ENCODE measurements around the gene STOX2.
"Not testable (repeated sequence)": the region's sequence is repeated elsewhere in the genome, so short reads cannot be mapped to it uniquely, and the experiment has no call there.

STOX2 gene

DNA sequence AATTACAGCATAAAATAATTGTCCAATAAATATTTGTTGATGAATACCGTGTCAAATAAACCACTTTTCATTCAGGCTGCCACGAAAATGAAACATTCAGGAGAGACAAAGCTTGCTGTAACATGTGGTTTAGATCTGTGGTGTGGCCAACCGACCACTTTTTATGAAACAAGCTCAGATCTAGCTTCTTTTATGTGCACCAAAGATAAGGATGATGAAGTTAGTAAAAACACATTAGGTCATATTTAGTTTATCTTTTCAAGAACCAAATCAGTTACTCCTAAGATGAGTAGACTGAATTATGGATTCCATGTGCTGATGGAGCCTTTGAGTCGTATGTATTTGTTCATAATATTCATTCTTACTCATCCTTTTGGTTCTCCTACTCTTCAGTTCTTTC is 35.8 kb downstream of the STOX2 start:
- no peak for DNase-seq

DNA sequence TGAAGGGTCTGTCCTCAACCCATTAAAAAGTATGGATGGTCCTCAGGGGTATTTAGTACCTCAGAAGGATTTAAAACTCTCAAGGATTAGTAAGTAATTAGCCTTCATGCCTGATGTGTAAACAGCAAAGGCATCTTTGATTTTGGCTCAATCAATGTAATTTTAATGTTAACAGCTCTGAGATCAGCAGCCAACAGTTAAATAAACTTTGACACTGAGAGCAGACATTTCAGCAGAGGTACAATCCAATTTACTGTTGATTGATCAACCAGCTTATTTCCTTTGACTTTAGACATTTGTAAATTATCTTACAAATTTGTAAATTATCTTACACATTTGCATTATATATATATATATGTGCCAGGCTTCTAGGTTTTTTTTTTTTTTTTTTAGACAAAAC is 36.9 kb downstream of the STOX2 start:
- no peak for DNase-seq

DNA sequence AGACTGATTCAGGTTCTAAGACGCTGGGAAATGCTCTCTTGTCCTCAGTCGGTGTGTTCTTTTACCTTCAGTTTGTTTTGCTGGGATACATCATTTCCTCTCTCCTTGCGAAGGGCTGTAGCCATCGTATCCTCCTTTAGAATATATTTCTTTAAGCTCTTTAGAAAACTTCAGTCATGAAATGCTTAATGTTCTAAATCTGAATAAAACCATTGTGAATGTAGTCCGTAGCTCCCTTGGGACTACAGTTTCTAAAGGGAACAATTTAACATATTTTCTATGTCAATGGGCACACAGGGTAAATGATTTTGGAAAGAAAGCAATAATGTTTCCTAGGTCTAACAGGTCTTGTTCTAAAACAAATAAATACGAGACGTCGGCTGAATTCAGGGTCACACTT is 40.6 kb downstream of the STOX2 start:
- no peak for DNase-seq

DNA sequence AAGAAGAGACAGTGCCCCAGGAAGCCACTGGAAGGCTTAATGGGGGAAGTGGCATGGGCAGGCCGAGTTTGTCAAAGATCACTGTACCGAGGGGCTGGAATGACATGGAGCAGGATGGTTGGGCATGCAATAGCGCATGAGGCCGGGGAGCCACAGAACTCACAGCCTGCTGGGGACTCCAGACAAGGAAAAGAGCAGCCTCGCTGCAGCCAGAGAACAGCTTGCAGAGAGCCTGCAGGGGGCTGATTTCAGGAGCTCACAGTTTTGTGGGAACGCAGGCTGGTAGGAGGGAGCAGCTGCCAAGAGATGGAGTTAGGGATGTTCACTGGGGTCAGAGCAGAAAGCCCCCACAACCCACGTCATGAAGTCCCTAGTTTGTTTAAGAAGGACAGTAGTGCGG is 45.4 kb downstream of the STOX2 start:
- no peak for DNase-seq

DNA sequence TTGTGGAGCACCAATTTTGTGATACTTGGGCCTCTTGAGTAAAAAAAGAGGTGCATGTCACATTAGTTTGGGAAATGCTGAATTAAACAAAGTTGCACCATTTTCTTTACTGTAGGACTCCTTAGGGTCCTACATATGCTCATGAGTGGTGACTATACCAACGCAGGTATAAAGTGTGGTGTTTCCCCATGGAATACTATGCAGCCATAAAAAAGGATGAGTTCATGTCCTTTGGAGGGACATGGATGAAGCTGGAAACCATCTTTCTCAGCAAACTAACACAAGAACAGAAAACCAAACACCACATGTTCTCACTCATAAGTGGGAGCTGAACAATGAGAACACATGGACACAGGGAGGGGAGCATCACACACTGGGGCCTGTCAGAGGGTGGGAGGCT is 47.5 kb downstream of the STOX2 start:
- not testable (repeated sequence) for DNase-seq

DNA sequence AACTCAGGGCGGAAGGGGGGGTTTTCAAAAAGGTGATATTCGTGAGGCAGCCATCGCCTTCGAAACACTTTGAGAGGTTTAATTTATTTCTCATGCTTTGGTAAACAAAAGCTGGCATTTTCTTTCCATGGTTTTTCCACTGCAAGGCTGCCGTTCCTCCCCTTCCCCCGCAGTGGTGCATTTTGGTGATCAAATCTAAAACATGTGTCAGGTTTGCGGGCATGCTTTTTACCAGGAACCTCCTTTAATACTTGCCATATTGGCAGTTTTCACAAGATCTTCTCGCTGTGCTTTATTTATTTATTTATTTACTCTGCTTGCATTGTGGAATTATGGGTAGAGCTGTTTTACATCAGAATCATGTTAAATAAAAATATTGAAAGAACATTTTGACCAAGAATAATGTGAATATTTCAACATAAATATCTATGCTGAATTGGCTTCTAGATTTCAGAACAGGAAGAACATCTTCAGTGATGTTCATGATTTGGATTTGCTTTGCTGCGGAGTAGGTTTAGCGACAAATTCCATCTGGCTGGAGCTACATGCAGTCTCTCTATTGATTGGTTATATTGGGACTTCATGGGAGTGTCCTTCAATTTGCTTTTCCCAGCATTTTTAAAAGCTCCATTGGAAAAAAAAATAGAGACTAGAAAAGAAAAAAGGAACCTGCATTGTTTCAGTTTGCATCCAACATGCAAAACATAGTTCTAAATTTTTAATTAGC is 54.4 kb downstream of the STOX2 start:
- no peak for DNase-seq

DNA sequence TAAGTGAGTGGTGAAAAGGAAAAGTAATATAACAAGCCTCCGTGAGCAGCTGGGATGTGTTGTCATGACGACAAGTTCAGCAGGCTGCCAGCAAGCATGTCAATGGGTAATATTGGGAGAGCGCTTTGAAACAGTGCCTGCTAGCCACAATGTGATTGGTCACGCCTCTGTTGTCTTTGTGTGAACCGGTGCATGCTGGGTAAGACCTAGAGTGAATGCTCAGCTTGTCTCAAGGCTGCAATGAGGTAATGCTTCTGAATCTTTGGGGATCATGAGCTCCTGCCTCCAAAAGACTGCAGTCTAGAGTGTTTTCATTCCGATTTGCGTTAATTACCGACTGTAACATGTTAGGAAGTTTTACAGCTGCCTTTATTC is 54.9 kb downstream of the STOX2 start:
- no peak for DNase-seq

DNA sequence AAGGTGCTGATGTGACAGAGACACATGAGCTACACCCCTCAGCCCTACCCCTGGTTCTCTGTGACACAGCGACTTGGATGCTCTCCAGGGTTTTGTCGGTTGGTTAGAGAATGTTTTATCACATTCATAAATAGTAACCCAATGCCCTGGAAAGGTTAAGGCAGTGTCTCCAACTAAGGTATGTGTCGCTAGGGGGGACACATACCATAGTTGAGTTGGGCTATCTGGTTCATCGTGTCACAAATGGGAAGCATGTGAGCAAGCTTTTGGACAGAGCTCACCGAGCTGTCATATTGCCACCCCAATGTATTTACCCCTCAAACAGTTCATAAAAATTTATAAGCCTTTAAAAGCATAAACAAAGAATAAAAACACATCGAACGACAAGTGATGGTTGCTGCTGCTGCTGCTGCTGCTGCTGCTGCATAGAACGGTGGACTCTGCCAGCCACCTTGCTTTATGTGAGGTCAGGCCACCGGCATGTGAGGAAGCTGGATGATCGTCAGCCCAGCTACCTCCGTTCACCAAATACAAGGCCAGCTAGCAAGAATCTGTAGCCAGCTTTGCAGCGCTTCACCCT is 55.9 kb downstream of the STOX2 start:
- DNase-seq, result no peak

DNA sequence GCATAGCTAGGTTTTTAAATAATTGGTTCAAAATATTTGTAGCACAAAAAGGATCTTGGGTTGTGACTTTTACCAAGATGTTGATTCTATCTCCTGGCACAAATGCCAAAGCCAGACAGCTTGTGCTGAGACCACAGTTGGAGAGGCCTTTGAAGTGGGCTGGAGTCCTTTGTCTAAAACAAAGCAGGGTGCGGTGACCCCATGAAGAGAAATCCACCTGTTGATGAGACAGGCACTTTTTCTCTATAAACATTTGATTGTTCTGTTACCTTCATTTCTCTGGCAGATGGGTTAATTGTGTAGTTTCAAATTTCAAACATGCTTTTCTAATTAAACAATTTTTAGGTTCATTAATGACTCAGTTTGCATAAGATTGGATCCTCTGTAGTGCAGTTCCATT is 56.7 kb downstream of the STOX2 start:
- DNase-seq, result no peak

DNA sequence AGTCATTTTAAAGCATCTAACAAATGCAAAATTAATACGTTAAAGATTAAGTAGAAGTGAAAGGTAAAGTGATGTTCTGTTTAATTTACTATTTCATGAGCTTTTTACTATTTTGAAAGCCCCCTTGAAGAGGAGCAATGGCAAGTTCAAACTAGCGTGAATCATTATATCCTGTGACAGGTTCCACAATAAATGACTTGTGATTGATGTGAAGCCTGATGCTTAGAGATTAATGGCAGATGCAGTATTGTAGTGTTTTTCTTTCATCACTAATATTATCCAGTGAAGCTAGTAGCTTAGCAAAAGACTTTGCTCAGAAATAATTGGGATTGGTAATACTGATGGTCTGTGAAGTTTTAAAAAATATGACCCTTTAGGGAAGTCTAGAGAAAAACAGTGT is 57.3 kb downstream of the STOX2 start:
- DNase-seq, result no peak

DNA sequence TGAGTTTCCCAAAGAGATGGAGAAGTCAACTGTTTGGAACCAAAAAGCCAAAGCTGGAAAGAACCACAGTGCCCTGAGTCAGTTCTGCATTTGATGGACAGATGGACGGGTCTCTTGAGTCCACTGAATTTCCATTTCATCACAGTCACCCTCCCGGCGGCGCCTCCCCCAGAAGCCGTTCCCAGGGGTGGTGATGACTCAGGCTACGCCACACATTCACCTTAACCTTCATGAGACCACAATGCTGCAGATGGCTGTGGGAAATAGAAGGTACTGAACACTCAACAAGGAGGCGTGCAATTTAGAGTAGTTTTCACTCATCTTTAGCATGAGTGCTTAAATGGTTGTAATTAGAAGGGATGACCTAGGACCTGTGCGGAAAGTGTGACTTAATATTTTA is 61.3 kb downstream of the STOX2 start:
- DNase-seq, result no peak

DNA sequence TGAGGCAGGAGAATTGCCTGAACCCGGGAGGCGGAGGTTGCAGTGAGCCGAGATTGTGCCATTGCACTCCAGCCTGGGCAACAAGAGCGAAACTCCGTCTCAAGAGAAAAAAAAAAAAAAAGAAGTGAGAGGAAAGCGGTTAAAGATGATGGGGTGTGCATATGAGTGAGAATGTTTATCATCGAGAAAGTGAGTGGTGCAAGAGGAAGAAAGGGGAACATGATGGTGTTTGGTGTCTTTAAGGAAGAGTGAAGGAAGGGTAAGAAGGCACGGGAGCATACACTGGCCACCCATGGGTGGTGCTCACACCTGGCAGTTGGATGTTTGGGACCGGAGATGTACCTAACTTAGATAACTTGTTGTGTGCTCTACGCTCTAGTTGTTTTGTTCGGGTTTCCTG is 62.2 kb downstream of the STOX2 start:
- no peak for DNase-seq

DNA sequence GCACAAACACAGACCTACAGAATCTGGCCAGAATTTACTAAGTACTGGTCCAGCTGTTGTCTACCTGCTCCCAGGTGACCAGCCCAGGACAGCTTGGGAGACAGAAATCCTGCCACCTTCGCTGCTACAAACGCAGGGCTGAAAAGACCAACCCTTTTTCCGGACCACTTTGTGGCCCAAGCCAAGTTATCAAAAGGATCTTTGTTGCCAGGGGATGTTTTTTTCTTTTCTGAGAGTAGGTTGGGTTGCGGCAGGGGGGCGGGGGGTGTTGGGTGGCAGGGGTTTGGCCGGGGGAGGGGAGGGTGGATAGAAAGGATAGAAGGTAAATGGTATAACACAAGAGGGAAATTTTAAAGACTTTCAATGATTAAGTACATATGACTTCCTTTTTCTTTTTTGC is 63.4 kb downstream of the STOX2 start:
- DNase-seq, result no peak

DNA sequence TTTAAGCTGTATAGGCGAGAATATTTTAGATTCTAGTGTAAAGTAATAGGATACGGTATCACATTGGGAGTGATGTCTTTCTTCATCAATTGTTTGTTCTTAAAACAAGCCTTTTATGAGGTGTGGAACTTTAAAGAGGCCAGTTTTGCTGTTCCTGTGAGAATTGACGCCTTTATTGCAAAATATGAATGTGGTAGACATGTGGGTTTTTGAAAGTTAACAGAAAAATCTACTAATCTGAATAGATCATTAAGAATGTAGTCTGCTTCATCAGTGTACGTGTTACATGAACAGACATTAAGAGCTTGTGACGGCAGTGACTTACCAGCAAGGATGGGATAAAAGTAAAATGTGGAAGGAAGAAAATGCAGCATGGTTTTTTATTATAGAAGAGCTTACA is 63.8 kb downstream of the STOX2 start:
- no peak for DNase-seq

DNA sequence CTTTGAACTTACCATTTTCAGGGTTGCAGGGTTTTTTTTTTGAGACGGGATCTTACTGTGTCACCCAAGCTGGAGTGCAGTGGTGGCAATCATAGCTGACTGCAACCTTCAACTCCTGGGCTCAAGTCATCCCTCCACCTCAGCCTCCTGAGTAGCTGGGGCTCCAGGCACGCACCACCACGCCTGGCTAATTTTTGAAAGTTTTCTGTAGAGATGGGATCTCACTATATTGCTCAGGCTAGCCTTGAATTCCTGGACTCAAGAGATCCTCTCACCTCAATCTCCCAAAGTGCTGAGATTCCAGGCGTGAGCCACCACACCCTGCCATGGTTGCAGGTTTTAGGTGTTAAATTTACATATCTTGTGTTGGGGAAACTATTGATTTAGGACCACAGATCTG is 64.5 kb downstream of the STOX2 start:
- no peak for DNase-seq

DNA sequence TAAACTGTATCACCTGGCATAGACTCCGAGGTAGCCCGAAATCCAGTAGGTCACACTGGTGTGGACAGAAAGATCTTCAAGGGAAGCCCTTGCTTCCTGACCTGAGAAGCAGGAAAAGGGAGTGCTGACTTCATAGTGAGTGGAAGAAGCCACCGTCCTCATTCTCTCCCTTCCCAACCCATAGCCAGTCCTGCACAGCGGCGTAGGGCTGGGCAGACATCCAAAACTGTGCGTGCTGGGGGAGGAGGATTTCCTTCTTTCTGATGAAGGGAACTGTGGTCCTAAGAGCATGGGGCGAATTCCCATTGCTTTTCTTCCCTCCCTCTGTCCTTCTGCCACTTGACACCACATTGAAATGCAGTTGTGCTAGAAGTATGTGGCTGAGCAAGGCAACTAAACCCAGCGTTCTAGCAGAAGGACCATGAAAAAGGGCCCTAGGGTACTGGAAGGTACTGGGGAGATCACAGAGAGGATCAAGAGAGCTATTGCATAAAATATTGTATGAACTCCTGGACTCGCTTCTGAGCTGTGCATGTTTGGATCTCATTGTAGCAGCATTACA is 66.9 kb downstream of the STOX2 start:
- DNase-seq, result no peak

DNA sequence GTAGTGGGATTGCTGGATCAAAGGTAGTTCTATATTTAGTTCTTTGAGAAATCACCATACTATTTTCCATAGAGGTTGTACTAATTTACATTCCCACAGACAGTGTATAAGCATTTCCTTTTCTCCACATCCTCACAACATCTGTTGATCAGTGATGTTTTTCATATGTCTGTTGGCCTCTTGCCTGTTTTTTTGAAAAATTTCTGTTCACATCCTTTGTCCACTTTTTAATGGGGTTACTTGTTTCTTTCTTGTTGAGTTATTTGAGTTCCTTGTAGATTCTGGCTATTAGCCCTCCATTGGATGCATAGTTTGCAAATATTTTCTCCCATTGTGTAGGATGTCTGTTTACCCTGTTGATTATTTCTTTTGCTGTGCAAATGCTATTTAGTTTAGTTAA is 72.6 kb downstream of the STOX2 start:
- no peak for DNase-seq

DNA sequence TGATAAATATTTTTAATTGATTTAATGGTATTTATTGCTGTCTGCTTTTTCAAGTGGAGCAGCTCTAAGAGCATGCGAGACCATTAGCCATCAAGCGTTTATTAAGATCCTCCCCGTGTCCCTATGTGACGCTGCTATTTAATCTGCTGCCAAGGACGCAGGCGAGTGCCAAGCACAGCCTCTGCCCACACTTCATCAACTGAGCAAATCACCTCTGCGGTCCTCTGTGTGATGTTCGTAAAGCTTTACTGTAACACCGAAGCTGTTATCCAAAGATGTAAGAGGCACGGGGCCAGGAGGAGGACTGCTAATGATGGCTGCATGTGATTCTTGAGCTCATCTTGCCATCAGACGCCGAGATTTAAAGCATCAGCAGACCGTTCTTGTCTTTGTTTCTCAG is 79.5 kb downstream of the STOX2 start:
- no peak for DNase-seq

DNA sequence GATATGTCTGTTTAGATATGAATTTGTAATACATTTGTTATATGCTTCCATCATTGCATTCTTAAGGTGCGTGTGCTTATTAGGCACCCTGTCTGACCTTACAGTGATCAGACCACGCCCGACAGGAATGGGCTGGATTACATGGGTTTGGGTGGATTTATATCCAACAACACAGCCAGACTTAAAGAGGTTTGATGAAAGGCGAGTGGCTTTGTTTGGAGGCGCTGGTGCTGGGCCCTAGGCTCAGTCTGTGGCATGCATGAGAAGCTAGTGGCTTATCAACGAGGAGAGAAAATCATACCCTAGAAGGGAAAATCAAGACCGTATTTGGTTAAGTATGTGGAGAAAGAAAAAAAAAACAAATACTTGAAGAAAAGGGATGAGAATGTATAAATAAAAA is 80.7 kb downstream of the STOX2 start:
- no peak for DNase-seq

DNA sequence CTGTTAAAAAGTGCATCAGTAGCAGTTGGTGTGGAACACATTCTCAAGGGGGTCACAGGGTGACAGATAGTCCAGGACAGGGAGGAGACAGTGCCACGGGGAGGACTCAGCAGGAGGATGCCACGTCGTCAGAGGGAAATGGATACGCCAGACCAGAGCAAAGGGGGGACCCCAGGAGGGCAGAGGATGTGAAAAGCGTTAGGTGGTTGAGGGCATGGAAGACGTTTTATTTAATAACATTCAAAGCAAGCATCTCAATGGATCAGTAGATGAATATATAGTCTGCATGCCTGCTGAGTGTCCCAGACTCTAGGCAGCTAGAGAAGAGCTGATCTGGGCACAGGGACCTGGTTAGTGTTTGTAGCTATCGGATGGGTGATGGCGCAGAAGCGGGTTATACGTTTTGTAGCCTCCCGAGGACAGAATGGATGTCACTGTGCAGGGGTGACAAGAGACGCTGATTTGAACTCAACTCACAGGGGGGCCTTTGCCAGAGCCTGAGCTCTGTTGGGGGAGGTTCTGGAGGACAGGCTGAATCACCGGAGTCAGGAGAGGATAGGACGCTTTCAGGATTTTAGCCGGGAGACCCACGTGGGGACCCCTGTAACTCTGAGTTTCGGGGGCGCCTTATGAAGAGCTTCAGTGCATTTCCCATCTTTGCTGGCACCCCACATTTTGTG is 81.3 kb downstream of the STOX2 start:
- no peak for DNase-seq

DNA sequence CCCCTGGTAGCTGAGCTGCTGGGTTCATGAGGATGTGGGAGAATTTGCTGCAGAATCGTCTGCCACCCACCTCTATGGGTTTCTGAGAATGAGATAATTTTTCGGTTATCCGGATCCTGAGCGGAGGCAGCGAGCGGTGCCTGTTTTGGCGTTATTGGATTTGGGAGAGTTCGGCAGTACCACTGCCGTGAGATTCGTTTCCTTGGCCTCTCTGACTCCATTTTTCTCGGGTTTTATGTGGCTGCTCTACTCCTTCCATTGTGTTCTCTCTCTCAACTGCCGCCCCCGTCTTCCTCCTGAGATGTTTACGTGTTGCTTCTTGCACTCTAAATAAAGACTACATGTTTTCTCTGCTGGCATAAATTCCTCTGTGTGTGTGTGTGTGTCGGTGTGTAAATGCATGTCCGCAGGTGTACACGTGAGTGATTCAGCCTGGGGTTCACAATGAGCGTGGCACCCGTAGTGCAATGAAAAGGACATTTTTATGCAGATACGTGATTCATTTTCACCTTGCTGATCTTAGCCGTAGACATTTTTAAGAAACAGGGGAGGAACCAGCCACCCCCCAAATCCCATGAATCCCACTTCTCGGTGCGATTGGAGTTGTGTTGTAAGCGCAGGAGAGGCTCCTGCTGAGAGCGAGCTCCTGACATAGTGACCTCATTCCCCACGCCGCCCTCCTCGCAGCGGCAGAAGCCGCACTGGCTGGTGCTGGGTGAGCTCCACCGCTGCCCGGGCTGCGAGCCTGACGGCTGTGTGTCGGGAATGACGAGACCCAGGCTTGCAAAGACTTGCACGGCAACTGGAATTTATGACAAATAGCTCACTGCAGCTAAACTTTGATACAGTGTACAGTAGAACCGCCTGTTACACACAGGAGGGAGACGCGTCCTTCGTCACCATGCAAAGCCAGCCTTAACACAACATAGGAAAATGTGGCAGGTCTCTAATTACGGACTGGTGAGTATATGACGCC is 82.2 kb downstream of the STOX2 start:
- no peak for DNase-seq

DNA sequence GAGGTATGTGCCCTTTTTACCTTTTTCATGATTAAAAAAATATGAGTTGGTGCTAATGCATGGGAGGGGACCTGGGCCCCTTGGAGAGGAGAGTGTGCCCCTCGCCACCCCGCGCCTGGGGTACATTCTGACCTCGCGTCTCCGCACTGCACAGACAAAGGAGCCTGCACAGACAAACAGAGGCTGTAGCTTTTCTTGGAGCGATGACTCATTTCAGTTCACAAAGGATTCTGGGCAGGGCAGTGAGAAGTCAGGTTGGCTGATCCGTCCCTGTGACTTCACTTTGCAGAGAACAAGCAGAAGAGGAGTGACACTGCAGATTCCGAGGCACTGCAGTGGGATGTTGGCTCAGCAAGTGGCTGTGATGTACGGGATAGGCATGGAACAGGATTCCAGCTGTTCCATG is 82.9 kb downstream of the STOX2 start:
- no peak for DNase-seq

DNA sequence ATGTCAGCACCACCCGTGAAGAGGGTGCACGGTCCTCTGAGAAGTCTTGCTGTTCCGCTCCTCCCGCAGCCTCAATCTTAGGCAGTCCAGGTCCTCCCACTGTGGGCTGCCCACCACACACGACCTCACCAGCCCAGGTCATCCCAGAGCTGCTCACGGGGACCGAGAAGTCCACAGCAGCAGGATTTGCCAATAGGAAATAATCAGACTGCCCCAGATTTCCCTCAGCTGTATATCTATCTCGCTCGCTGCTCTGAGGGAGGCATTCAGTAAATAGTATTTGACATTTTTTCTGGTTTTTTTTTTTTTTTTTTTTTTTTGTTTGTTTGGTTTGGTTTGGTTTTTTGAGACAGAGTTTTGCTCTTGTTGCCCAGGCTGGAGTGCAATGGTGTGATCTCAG is 83.8 kb downstream of the STOX2 start:
- DNase-seq, result no peak
